ENCODE measurements around the gene C1orf146. TPM values are rescaled to one million over a fixed set of nuclear protein-coding genes. Genes with fewer than 3 reads are reported as not detected.

Gene C1orf146
- total RNA-seq, 1 donor from 2014 or later: not detected

GRCh38 chr1:92210701-92211100 is 7.0 kb upstream of the C1orf146 start:
- Histone ChIP-seq H3K36me3 (ENCODE audit: control insufficient read depth, insufficient read depth, low read length) (no peaks in the 10 kb centered on the region), H3K4me3 (ENCODE audit: low read depth, low read length) (no peak overlapping the region), H3K27me3 (ENCODE audit: control insufficient read depth, insufficient read depth, low read length) (no peaks in the 10 kb centered on the region)
- no peak for FAIRE-seq
- no peak for TF ChIP-seq CTCF (IDR thresholded peaks at IDR 0.05; ENCODE audit: insufficient read depth, low read length, severe bottlenecking)
- DNase-seq (ENCODE audit: low read depth): peak; percentile 49

- no peak for TF ChIP-seq CTCF (IDR thresholded peaks at IDR 0.05; ENCODE audit: insufficient read depth, low read length, severe bottlenecking)
- no peaks in the 10 kb centered on the region for H3K27me3 ChIP-seq (ENCODE audit: control insufficient read depth, insufficient read depth, low read length)
- H3K4me3 ChIP-seq (ENCODE audit: low read depth, low read length): no peak overlapping the region
- H3K36me3 ChIP-seq (ENCODE audit: control insufficient read depth, insufficient read depth, low read length): no peaks in the 10 kb centered on the region
- FAIRE-seq (no peak), DNase-seq (ENCODE audit: low read depth) (peak; percentile 41)
Observed at GRCh38 chr1:92211166-92211565, 6.5 kb upstream of the C1orf146 start.

- Histone ChIP-seq H3K4me3 (ENCODE audit: low read depth, low read length) (no peak overlapping the region), H3K36me3 (ENCODE audit: control insufficient read depth, insufficient read depth, low read length) (no peaks in the 10 kb centered on the region), H3K27me3 (ENCODE audit: control insufficient read depth, insufficient read depth, low read length) (no peaks in the 10 kb centered on the region)
- DNase-seq (ENCODE audit: low read depth) (no peak), FAIRE-seq (no peak)
- no peak for TF ChIP-seq CTCF (IDR thresholded peaks at IDR 0.05; ENCODE audit: insufficient read depth, low read length, severe bottlenecking)
Observed at GRCh38 chr1:92218559-92218958, 844 bp downstream of the C1orf146 start.

GRCh38 chr1:92219028-92219427 is 1.3 kb downstream of the C1orf146 start:
- no peak overlapping the region for H3K4me3 ChIP-seq (ENCODE audit: low read depth, low read length)
- H3K27me3 ChIP-seq (ENCODE audit: control insufficient read depth, insufficient read depth, low read length): no peaks in the 10 kb centered on the region
- TF ChIP-seq CTCF (IDR thresholded peaks at IDR 0.05; ENCODE audit: insufficient read depth, low read length, severe bottlenecking): no peak
- FAIRE-seq (no peak), DNase-seq (ENCODE audit: low read depth) (peak; percentile 44)
- H3K36me3 ChIP-seq (ENCODE audit: control insufficient read depth, insufficient read depth, low read length): no peaks in the 10 kb centered on the region

GRCh38 chr1:92228401-92228800 is 10.7 kb downstream of the C1orf146 start:
- H3K4me3 ChIP-seq (ENCODE audit: low read depth, low read length): no peak overlapping the region
- no peak for FAIRE-seq
- H3K36me3 ChIP-seq (ENCODE audit: control insufficient read depth, insufficient read depth, low read length): no peaks in the 10 kb centered on the region
- TF ChIP-seq CTCF (IDR thresholded peaks at IDR 0.05; ENCODE audit: insufficient read depth, low read length, severe bottlenecking): no peak
- H3K27me3 ChIP-seq (ENCODE audit: control insufficient read depth, insufficient read depth, low read length): no peaks in the 10 kb centered on the region
- no peak for DNase-seq (ENCODE audit: low read depth)

- Histone ChIP-seq H3K4me3 (ENCODE audit: low read depth, low read length) (no peak overlapping the region), H3K27me3 (ENCODE audit: control insufficient read depth, insufficient read depth, low read length) (no peaks in the 10 kb centered on the region), H3K36me3 (ENCODE audit: control insufficient read depth, insufficient read depth, low read length) (no peaks in the 10 kb centered on the region)
- no peak for TF ChIP-seq CTCF (IDR thresholded peaks at IDR 0.05; ENCODE audit: insufficient read depth, low read length, severe bottlenecking)
- DNase-seq (ENCODE audit: low read depth) (no peak), FAIRE-seq (no peak)
Observed at GRCh38 chr1:92230736-92231135, 13.0 kb downstream of the C1orf146 start.
